HG03521 (cell line): Measurements from ENCODE around the gene MTR.

Experiments used
- ATAC-seq: cut with Tn5 transposase; IDR thresholded peaks from one replicate; pipeline ENCODE4 v1.9.1; 2021; ENCODE audit warnings: mild to moderate bottlenecking, moderate library complexity; ENCODE audit not compliant: unreplicated experiment

Gene MTR

DNA sequence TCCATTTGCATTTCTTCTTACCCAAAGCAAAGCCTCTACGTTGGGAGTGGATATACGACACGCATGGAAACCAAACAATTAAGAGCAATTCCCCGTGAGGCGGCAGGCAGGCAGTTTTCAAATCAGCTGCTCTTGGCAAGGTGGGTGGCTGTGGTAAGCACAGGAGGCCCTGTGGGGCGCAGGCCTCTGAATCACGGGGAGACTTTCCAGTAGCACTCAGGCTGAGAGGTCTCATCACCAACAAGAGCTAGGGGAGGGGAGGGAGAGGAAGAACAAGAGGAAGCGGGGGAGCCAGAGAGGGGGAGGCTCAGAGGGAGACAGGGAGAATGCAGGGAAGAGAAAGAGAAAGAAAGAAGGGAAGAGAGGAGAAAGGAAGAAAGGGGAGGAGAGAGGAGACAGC is 152.7 kb downstream of the MTR start:
- ATAC-seq: no peak

DNA sequence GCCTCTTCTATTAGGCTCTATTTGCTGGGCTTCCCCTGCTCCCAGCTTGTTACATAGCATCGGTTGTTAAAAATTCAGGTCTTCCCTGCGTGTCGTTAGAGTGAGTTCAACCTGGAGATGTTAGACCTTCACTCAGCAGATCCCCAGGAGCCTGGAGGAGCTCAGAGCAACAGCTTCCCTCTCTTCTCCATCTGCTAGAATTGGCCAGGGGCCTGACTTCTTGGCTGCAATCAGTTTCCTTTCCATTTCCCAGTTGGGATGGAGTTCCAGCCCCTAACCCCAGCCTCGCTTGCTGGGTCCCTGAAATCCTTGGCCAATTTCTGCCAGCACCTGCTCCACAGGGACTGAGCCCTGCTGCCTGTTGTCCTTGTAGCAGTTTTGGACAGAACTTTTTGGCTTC is 153.3 kb downstream of the MTR start:
- no peak for ATAC-seq

DNA sequence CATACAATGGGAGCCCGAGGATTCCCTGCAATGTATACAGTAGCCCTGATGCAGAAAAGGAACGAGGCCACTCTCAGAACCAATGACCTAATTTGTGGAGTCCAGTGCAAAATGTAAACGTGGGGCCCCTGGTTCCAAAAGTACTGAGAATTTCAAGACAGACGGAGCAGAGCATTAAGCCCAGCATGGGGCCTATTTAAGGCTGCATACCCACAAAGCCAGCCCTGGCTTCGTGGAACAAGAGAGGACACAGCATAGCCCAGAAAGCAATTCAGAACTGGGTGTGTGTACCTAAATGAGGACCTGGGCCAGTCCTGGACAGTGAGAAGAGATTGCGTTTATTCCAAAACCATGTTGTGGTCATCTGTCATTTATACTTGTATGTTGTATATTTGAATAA is 153.9 kb downstream of the MTR start:
- no peak for ATAC-seq

DNA sequence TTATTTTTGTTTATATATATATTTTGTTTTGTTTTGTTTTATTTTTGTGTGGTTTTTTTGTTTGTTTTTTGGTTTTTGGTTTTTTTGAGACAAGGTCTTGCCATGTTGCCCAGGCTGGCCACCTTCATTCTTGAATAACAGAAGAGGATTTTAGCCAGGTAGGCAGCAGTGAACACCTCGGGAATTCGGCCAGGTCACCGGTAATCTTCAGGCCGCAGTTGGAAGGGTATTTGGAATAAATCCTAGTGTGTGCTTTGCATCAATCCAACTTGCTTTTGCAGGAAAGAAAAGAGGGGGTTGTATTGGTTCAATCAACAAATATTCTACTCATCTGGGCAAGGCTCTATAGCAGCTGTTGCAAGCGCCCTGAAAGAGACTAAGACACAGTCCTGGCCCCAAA is 155.3 kb downstream of the MTR start:
- no peak for ATAC-seq

- no peak for ATAC-seq
Observed at GRCh38 chr1:236951672-236952071, 156.6 kb downstream of the MTR start.

DNA sequence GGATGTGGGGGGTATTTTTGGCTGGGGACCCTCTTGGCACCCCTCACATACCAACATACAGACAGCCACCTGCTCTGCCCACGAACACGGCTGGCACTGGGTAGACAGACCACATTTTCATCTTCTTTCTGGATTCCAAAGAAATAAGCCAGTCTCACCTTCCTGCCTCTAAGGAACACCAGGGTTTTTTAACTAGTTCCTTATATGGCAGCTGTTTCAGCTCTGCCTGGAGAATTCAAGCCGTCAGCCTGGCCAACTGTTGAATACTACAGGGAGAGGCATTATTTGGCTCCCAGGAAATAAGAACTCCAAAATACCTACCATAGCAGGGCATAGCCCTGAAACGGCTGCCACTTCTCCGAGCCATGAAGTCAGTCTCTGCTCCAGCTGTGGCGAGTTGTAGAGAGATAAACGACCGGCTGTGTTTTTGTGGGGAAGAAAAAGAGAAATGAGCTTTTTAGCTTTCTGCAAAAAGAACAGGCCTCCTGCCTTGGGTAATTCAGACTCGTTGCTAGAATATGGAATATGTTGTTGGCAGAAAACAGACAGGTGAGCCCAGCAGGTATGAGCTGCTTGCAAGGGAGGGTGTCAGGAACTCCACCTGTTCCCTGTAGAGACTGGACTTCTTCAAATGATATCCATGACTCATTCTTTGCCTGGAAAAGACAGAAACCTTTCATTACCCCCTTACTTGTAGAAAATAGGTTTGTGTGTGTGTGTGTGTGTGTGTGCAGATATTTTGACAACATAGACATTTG is 157.3 kb downstream of the MTR start:
- no peak for ATAC-seq

- ATAC-seq: no peak
Observed at GRCh38 chr1:236953151-236953700, 158.1 kb downstream of the MTR start.
